HL-60/S4 treated with retinoic acid at 250 ng/mL for 4 days and 3 days (cell line): ENCODE results near the gene ST6GALNAC2.
"Not testable (repeated sequence)": the region's sequence is repeated elsewhere in the genome, so short reads cannot be mapped to it uniquely, and the experiment has no call there.

Experiments
- in situ Hi-C: fragments of 300-500 bp; cut with MboI; formaldehyde crosslinking; loops from 2 replicates; pipeline ENCODE4 v1.7.0; 2022; ENCODE audit warnings: low sequenced_read_pairs

The ST6GALNAC2 gene

DNA sequence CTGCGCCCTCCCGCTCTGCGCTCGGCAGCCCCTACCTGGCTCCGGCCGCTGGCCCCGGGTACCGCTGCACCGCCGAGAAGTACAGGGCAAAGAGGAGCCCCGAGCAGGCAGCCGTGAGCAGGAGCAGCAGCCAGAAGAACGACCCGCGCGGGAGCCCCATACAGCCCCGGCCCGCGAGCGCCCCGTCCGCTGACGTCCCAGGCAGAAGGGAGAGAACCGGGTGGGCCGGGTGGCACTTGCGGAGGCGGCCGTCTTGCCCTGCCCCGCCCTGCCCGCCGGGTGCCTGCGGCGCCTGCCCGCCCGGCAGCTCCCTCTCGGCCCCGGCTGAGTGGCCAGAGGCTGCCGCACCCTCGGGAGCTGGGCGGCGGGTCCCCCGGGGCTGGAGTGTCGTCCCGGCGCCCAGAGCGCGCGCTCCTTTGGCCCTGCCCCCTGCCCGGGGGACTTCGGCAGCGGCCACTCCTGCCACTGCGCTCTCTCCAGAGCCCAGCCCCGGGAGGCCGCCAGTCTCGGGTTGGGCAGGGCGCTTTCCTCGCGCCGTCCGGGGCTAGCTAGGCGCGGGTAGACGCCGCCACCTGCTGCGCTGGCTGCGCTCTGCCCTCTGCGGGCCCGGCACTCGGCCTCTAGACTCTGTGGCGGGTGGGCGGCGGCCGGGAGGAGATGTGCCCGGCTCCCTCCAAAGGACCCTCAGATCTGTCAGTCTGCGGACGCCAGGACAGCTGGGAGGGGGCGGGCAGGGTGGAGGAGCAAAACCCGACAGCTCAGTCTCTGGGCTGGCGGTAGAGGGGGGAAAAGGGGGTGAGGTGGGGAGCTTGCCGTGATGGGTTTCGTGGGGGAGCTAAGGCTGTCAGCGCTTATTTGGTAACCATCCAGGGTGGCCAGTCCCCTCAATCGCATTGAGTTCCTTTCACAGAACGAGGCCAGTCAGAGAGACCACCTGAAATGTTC, at the start of gene ST6GALNAC2:
TSS of gene ST6GALNAC2 (minus strand) at position 212 of the 945 bp plus-strand sequence. CDS start at position 160, 52 bp downstream.
- in situ Hi-C loops: no loop called here

DNA sequence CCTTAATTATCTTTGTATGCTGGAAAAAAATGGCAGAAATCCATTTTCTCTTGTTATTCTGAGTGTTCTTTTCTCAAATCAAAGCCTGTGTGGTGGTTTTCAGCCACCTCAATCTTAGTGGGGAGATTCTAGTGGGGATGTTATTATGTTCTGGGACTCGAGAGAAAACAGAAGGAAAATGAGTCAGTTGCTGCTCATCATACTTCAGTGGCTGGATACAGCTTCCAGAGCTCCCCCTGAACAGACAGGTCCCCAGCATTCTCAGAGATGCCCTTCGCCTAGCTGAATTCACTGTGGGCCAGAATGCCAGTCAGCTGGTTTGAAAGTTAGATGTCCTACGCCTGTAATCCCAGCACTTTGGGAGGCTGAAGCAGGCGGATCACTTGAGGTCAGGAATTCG, 49.4 kb upstream of the ST6GALNAC2 start:
- in situ Hi-C loops: no loop called here

GRCh38 chr17:76633628-76634328, 48.1 kb upstream of the ST6GALNAC2 start:
- in situ Hi-C loops: no loop called here

DNA sequence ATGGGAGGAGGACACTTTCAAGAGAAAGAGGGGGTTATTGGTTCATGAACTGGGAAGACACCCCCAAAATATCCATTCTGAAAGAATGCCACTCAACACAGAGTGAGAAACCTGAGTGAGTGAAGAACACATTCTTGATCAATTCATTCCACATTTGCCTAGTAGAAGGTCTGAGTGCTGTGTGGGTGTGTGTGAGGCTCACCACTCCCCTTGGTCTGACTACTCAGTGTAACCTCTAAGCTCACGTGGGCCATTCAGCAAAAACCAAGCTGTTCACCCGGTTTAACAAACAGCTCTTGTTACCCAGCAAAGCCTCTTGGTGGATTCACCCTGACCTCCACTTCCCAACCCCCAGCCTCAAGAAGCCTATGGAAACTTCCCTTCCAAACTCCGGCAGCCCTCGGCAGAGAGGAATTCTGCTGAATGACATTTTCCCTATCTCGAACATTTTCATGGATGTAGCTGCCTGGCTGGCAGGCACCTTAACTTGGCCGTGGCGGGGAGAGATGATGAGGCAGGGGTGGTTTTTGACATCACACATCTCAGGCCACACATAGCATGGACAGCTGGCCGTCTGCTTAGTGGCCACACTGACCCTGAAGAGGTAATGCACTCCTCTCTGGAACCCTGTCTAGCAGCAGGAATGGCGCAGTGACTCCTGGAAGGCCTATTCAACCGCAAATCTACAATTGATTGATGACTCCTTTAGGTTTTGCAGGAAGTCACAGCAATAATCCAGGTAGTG, 46.3 kb upstream of the ST6GALNAC2 start:
- in situ Hi-C loops: no loop called here

DNA sequence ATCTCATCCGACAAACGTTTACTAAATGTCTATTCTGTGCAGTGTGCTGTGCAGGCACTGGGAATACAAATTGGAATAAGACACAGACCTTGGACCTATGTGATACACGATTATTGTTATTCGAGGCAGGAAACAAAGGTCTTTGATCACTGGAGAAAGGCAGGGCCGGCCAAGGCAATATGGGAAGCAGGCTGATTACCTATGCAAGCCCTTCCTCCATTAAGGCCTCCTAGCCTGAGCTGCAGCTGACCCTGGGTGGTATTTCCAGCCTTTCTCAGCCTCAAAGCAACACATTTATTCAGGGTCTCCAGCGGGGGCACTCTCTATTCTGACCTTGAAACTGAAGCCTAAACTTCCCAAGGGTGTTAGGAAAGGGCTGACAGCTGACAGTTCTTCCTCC, 44.5 kb upstream of the ST6GALNAC2 start:
- in situ Hi-C loops: no loop called here

- in situ Hi-C loops: no loop called here
These were observed 41.9 kb upstream of the ST6GALNAC2 start for GRCh38 chr17:76627510-76627909.

GRCh38 chr17:76626442-76626841, 40.8 kb upstream of the ST6GALNAC2 start:
- in situ Hi-C loops: no loop called here

- in situ Hi-C loops: no loop called here
These were observed 39.8 kb upstream of the ST6GALNAC2 start for GRCh38 chr17:76625496-76625895.

DNA sequence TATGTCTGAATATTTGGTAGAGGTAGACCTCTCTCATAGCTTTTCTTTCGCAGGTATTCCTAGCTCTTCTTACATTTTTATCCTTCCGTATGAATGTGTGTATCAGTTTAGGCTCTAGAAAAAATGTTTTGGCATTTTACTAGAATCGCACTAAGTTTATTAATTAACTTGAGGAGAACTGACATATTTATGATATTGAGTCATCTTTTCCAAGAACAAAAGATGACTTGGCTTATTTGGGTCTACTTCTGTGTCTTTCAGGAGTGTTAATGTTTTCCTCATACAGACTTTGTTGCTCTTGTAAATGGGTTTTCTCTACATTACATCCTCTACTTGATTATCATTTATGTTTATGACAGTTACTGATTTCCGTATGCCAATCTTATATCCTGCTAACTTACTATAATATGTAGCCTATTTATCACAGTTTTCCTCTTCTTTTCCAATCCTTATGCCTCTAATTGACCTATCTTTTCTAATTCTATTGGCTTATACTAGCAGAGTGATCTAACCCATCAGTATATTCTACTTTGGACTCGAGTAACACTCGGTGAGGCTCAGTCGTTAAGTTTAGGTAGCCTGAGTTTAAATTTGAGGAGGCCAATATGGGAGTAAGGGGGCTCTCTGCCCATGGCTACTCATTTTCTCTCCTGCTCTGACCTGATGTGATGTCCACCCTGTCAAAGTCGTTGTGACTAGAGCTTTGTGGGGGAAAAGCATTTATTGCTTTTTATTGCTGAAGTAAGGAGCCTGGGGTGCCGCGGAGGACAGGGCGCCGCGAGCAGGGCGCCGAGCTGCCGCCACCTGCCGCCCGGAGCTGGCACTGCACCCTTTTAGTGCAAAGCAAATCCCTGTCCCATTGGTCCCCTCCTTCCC, 37.8 kb upstream of the ST6GALNAC2 start:
- in situ Hi-C loops: no loop called here

DNA sequence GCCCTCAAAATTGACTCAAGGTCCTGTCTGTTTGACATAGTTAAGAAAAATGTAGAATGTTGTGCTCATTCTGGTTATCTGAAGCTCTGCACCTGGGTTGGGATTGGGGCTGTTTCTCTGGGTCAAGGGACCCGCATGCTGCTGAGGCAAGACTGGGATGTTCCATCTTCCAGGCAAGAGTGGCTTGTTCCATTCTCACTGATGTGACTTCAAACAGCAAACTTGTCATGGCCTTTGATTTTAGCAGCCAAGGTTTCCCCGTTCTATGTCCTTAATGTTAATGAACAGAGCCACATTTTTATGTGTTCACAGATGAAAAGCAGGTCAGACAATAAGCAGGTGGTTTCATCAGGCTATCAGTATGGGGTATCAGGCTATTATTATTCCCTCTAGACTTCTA, 32.2 kb upstream of the ST6GALNAC2 start:
- in situ Hi-C loops: no loop called here

GRCh38 chr17:76614912-76615617, 29.4 kb upstream of the ST6GALNAC2 start:
- in situ Hi-C loops: no loop called here

GRCh38 chr17:76614064-76614759, 28.6 kb upstream of the ST6GALNAC2 start:
- in situ Hi-C loops: not testable (repeated sequence)

- in situ Hi-C loops: no loop called here
These were observed 27.6 kb upstream of the ST6GALNAC2 start for GRCh38 chr17:76612977-76613851.

DNA sequence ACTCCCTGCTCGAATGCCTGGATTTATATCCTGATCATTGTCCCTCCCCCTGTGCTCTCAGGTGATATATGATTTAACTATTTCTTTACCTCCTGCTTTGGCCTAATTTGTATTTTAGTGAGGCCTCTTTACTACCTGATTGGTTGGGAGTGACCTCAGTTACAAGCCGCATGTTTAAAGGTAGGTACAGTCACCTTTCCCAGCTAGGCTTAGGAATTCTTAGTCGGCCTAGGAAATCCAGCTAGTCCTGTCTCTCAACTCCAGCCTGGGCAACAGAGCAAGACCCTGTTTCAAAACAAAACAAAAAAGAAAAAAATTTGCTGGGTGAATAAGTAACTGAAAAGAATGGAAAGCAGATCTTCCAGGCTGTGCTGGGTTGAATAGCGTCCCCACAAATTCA, 26.8 kb upstream of the ST6GALNAC2 start:
- in situ Hi-C loops: no loop called here

GRCh38 chr17:76611758-76612157, 26.1 kb upstream of the ST6GALNAC2 start:
- in situ Hi-C loops: no loop called here

- in situ Hi-C loops: not testable (repeated sequence)
These were observed 25.6 kb upstream of the ST6GALNAC2 start for GRCh38 chr17:76611080-76611749.

GRCh38 chr17:76606685-76607084, 21.0 kb upstream of the ST6GALNAC2 start:
- in situ Hi-C loops: not testable (repeated sequence)

DNA sequence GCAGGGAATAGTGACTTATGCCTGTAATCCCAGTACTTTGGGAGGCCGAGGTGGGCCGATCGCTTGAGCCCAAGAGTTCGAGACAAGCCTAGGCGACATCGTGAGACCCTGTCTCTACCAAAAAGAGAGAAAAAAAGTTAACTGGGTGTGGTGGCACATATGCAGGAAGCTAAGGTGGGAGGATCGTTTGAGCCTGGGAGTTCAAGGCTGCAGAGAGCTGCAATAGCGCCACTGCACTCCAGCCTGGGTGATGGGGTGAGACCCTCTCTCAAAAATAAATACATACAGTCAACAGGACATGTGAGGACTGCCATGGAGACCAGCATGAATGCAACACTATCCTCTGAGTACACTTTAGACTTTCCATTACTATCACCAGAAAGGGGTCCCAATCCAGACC, 15.4 kb upstream of the ST6GALNAC2 start:
- in situ Hi-C loops: no loop called here
